NCI-H446 (cell line): ENCODE measurements around the gene MOCS1.

Source experiments
- DNase-seq, 2 experiments: peaks; one replicate each; lab custom pipeline; 2025; lab: John Stamatoyannopoulos, UW

Gene MOCS1

GRCh38 chr6:39902786-39903465 lies 31.3 kb downstream of the MOCS1 start:
- no peak for DNase-seq

DNA sequence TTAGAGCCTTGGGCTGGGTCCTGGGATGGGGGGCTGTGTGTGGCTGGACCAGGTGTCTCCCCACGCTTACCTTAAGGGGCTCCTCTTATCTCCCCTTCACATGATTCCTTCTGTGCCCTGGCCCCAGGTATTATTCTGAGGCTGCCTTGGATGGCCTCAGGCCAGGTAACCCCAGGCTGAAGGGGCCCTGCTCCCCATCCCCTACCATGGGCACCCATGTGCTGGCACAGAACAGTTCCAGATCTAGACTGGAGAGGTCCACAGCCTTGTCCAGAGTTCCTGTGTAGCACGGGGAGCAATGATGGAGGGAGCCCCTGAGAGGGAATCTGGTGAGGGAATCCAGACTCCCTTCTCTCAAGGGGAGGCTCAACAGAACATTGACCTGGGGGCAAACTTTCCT lies 32.1 kb downstream of the MOCS1 start:
- no peak for DNase-seq

DNA sequence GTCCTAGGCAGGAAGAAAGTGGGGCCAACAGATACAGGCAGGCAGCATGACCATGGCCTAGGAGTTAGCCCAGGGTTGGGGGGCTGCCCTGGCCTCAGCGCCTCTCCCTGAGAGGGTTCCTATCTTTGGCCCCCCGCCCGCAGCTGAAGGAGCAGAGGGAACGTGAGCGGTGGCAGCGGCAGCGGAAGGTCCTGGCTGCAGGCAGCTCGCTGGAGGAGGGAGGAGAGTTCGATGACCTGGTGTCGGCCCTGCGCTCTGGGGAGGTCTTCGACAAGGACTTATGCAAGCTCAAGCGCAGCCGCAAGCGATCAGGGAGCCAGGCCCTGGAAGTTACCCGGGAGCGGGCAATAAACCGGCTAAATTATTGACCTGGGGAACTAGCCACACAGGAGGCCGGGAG lies 32.6 kb downstream of the MOCS1 start:
- no peak for DNase-seq

DNA sequence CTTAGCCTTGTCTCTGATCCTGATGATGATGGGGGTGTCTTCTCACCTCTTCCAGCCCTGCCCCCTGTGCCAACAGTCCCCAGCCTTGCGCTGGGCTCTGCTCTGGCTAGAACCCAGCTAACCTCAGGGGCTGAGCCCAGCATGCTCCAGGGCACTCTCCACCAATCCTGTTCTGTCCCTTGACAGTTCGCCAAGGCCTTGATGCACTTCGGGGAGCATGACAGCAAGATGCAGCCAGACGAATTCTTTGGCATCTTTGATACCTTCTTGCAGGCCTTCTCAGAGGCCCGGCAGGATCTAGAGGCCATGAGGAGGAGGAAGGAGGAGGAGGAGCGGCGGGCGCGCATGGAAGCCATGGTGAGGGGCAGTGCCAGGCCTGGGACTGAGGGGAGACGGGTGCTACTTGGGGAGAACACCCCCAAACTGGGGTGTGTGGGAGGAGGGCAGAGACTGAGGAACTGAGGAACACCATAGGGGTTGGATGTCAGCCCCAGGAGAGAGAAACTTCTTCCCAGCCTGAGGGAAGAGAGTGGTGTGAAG lies 33.1 kb downstream of the MOCS1 start:
- no peak for DNase-seq

GRCh38 chr6:39899554-39900295 lies 34.5 kb downstream of the MOCS1 start:
- DNase-seq: no peak

DNA sequence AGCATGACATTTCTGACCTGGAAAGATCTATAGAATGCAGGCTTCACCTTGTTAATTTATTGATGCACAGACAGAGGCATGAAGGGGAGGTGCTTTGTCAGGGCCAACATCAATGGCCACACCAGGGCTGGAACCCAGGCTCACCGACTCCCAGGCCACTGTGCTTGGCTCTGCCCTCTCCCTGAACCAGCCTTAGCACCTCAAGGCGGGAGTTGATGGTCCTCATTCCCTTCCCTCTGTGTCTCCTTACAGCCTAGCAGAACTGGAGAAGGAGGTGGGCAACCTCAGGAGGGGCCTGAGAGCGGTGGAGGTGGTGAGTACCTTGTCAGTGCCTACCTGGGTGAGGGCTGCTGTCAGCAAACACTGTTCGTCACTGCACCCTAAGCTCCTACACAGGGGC lies 35.6 kb downstream of the MOCS1 start:
- DNase-seq: no peak

DNA sequence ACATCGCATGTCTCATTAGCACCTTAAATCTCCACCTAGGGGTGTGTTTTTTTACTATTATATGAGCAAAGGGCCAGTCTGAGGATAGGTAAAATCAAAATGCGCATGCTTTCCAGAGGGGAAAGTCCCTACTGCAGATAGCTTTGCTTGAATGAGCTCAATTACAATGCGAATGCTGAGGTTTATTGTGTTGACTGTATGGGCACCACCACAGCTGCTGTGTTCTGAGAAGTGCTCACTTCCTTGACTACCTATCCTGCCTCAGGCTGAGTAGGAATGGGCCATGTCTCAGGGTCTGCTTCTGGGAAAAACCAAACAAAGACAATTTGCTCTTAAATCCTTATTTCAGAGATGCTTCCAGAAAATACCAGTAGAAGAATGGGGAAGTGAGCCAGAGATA lies 36.6 kb downstream of the MOCS1 start:
- no peak for DNase-seq

GRCh38 chr6:39896701-39897100 lies 37.6 kb downstream of the MOCS1 start:
- no peak for DNase-seq

GRCh38 chr6:39893286-39893685 lies 41.0 kb downstream of the MOCS1 start:
- DNase-seq: no peak

- peak; percentile 45 to 64 for DNase-seq
Measured at GRCh38 chr6:39892490-39893129, 41.7 kb downstream of the MOCS1 start.

- DNase-seq: no peak
Measured at GRCh38 chr6:39891976-39892375, 42.3 kb downstream of the MOCS1 start.

DNA sequence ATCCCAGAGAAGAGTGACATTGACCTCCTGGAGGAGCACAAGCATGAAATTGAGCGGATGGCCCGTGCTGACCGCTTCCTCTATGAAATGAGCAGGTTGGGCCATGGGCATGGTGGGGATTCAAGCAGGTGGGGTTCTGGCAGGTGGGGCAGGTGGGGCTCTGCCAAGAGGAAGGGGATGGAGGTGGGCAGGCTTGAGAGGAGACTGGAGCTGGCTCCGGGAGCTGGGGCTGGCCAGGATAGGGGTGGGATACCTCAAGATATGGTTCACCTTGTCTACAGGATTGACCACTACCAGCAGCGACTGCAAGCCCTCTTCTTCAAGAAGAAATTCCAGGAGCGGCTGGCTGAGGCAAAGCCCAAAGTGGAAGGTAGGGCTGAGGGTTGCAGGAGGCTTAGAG lies 42.9 kb downstream of the MOCS1 start:
- no peak for DNase-seq

GRCh38 chr6:39889229-39889628 lies 45.0 kb downstream of the MOCS1 start:
- no peak for DNase-seq

DNA sequence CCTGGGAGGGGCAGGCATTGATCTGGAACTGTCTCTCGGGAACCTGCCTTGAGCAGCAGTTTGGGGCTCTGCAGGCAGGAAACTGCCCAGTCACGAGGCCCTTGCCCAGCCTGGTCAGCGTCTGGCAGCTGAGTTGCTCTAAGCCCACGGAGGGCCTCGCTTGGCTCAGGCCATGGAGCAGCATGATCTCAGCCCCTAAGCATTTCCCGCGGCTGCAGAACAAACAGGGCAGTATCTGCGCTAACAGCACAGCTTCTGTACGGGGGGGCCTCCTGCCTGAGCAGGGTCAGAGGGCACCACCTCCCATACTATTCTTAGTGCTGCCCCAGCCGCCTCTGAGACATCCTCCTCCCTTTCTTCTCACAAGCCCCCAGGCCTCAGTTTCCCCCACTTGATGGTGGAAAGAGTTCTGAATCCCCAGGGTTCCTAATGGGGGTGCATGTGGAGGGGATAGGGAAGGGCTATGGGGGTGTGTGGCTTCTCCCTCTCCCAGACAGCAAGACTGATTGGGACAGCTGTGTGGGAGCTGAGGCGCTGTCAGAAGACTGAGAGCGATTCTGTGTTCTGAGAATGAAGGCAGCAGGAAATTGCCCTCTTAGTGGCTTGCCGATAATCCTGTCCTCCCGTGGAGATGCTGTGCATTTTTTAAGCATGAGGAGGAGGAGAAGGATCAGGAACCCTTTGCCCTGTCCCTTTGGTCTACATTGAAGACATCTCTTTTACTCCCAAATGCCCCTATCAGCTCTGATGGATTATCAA lies 46.4 kb downstream of the MOCS1 start:
- no peak for DNase-seq

DNA sequence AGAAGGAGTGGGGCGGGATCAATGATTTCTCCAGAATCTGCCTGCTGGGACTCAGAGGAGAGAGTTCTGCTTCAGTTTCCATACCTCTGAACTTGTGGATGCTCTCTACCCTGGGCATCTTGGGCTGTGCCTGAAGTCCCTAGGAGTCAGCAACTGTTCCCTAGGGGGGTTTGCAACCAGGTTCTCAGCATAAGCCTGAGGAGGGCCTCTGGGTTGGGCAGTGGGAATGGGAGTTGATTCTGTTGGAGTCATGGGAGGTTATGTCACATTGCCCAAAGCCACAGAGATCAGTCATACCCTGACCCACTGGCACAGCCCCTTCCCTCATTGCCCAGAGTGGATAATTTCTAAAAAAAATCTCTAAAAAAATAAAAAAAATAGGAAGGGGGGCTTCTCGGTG lies 47.4 kb downstream of the MOCS1 start:
- no peak for DNase-seq

DNA sequence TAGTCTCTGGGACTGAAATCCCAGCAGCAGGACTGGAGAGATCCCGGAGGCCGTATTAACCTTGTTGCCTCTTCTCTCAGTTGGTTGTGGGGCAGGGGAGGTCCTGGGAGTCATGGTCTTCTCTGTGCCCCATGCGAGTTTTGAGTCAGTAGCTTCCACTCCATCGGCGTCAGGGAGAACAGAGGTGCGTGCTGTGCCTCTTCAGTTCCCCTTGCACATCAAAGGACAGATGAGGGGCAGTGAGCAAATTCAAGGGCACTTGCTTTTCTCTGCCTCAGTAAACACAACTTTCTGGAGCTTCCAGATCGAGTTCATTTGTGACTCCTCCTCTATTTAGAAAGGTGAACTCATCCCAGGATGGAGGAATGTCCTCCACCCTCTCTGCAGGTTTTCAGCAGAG lies 48.6 kb downstream of the MOCS1 start:
- no peak for DNase-seq

DNA sequence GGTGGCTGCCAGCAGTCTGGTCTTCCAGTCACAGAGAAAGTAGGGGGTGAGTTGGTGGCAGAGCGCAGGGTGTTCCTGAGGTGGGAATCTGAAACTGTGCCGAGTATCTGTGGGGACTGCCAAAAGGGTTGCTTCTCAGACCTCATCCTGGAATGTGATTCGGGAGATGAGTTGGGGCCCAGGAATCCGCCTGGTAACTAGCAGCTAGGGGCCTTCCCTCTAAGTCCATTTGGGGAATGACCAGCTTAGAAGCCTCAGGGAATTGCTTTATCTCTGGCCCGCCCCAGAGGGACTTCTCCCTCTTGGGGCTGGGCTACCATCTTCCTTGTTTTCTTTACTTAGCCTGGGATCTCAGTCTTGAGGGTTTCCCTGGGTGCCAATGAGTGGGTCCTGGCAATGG lies 49.6 kb downstream of the MOCS1 start:
- DNase-seq: no peak

DNA sequence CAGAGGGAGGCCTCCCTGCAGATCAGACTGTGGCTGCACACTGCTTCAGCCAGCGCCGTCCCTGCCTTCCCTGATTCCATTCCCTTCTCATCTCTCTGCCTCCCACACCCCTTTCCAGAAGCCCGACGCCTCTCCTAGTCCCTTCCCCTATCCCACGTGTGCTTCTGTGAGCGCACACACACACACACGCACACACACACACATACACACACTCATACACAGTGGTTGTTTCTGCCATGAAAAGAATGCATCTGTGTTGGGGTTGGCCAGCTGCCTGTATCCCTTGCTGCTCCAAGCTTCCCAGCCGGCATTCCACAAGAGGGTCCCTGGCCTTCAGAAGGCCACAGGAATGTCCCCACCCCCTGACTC lies 51.7 kb downstream of the MOCS1 start:
- DNase-seq: peak; percentile 5 to 67

DNA sequence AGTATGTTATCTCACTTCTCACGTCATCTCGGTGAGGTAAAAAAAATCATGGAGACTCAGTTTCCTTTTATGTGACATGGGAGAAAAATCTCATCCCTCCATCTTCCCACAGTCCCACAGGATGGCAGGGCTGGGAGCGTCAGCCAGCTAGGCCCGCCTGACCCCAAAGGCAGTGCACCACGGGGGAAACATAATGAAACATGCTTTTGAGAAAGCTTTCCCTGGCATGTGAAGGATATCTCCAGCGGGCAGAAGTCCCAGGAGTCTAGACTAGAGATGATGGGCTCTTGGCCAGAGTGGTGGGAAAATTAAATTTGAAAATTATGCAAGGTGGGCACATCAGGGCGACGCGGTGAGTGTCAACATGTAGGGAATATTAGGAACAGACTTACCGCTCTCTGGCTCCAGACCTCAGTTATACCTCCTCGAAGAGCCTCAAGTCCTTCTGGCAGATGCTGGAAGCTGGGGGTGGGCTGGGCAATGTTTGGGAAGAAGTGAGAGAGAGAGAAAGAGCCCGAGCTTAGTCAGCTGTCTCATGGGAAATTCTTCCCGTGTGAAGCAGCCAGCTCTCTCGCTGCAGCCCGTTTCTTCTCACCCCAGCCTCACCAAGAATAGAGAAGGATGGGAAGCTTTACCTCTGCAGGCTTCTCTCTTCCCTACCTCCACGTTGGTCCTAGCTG lies 52.3 kb downstream of the MOCS1 start:
- peak; percentile 32 to 75 for DNase-seq

GRCh38 chr6:39880594-39880993 lies 53.7 kb downstream of the MOCS1 start:
- no peak for DNase-seq

GRCh38 chr6:39879535-39879934 lies 54.7 kb downstream of the MOCS1 start:
- no peak for DNase-seq

DNA sequence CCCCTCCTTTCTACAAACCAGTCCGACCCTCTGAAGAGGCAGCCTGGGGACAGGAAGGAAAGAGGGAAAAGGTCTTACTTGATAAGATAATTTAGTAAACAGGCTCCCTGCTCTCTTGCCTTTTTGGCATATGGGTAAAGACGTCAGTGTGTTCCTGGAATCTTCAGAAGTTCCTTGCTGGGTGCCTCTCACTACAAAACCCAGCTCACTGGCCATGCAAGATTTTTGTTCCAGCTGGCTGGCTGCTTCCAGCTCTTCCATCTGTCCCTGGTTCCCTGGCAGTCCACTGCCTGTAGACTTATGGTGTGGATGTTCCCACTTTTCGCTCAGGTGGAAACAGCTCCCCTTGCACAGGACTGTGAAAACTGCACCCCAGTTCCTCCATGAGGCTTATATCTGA lies 57.4 kb downstream of the MOCS1 start:
- peak; percentile 61 to 89 for DNase-seq
